Stimulated activated naive CD4-positive, alpha-beta T cell (primary cell): ENCODE data around the gene DDT.
"Not testable (repeated sequence)": the region's sequence is repeated elsewhere in the genome, so short reads cannot be mapped to it uniquely, and the experiment has no call there.

Experiments used
- DNase-seq, 6 experiments: peaks; one replicate each; lab custom pipeline; 2025; lab: John Stamatoyannopoulos, UW

DDT gene

DNA sequence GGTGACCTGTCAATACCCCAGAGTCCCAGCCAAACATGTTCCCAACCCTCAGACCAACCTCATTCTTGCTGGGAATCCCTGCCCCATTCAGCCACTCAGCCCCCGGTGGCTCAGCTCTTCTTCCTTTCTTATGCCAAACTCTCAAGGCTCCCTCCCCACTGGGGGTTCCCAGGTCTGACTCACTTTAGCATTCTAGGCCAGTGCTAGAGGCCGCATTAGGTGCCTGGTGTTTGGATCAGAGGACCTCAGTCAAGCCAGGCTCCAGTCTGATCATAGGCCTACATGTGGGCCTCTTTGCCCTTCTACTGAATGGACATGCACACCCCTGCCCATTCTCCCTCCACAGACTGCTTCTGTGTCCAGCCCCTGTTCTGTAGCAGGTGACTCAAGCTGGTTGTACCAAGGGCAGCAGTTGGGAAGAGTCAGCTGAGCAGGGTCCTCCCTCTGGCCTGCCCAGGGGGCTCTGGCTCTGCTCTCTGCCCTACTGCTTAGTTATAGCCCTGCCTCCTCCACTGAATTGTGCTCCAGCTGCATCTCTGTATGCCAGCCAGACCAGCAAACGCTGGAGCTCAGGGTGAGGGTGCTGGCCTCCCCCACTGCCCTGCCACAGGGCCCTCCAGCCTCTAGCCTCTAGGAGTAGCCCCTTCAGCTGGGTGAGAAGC, 15.5 kb upstream of the DDT start:
- DNase-seq = not testable (repeated sequence)

DNA sequence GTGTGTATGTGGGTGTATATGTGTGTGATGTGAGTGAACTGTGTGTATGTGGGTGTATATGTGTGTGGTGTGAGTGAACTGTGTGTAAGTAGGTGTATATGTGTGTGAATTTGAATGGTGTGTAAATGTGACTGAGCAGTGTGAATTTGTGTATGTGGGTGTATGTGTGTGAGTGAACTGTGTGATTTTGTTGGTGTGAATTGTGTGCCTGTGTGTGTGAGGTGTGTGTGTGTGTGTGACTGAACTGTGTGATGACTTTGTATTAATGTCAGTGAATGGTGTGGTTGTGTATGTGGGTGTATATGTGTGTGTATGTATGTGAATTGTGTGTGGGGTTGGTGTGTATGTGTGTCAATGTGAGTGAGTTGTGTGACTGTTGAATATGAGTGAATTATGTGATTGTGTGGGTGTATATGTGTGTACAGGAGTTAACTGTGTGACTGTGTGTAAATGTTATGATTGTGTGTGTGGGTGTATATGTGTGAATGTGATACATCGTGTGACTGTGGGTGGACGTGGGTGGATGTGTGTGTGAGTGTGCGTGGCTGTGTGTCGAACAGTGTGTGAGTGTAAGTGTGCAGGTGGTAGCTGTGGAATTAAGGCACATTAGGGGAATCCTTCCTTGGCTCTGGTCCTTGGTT, 12.4 kb upstream of the DDT start:
- DNase-seq = not testable (repeated sequence)

DNA sequence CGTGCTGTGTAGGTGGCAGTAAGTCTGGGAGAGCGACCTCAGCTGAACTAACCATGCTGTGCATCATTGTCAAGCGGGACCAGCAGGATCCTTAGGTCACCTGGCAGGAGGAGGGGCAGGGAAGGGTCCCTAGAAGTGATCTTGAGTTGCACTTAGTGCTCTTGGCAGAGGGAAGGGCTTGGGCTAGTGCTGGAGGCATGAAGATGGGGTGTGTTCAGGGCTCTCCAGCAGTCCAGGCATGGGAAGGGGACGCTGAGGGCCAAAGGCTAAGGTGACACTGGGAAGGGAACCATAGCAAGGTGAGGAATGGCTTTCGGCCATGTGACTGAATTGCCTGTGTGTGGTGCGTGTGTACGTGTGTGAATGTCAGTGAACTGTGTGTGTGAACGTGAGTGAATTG, 11.8 kb upstream of the DDT start:
- not testable (repeated sequence) for DNase-seq

DNA sequence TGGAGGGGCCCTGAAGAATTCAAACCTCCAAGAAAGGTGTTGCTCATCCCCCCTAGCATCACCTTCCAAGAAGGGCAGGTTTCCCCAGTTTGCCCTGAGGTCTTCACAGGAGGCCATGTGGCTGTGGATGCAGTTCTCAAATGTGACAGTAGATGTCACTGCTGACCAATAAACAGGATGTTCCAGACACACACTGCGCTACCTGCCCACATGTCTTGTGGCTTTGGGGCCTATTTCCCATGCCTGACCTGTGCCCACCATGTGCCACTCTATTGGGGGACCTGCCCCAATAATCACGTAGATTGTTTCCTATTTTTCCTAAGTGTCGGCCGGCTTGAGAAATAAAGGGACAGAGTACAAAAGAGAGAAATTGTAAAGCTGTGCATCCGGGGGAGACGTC, 10.2 kb upstream of the DDT start:
- peak in 4 of 6 experiments; percentile 7 to 73 (median 58) for DNase-seq

DNA sequence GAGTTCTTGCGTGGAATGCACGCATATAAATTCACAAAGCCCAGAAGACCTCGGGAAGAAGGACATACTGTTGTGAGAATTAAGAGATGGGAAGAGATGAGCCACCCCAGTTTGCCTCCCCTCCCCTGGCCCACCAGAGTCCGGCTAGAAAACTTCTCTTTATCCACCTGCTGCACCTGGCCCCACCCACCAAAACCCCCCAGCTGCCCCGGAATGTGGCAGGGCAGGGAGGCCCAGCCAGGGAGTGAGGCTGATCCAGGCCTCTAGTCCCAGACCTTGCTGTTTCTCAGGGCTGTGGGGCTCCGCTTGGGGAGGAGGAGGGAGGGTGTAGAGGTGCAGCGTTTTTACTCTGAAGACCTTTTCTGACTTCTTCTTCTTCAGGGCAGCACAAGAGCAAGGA, 6.3 kb upstream of the DDT start:
- not testable (repeated sequence) for DNase-seq

DNA sequence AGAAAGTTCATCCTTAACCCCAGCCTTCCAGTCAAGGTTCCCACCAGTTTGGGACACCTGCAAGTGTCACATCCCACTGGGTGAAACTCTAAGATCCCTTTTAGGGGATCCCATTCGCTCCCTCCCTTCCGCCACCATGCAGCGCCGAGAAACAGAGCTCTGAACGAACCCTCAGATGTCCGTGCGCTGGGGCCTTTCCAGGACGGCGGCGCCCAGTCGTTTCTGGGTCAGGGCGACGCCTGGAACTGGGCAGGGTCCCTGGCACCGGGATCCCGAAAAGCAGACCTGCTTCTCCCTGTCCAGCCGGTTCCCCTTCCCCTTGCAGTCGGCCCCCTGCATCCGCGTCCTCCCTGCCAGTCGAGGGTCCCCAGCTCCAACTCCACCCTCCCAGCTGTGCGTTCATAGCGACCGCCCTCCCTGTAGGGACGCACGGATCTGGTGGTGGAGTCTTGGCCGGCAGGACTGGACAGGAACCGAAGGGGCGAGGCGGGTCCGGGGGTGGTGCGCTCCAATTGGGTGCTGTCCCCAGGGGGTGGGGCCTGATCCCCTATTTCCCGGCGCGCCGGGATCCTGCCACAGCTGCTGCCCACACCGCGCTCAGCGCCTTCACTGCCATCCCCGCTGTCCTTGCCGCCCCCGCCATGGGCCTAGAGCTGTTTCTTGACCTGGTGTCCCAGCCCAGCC, 5.5 kb upstream of the DDT start, which contains the start of gene GSTT2:
GSTT2 (plus strand) TSS at position 578 of the 684 bp plus-strand sequence.
- DNase-seq = not testable (repeated sequence)

DNA sequence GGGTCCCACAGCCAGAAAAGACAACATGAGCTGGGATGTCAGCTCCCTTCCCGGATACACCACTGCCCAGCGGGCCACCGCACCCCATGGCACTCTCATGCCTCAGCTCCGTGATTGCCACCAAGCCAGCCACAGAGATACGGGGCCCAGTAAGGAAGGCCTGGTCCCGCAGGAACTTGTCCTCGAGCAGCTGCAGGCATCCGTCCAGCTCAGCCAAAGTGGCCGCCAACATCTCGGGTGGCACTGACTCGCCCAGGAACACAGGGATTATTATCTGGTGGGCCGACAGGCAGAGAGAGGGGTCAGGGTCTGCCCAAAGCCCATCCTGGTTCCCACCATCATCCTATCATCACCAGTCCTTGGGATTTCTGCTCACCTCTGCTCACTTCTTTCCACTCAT, 3.1 kb upstream of the DDT start:
- not testable (repeated sequence) for DNase-seq

DNA sequence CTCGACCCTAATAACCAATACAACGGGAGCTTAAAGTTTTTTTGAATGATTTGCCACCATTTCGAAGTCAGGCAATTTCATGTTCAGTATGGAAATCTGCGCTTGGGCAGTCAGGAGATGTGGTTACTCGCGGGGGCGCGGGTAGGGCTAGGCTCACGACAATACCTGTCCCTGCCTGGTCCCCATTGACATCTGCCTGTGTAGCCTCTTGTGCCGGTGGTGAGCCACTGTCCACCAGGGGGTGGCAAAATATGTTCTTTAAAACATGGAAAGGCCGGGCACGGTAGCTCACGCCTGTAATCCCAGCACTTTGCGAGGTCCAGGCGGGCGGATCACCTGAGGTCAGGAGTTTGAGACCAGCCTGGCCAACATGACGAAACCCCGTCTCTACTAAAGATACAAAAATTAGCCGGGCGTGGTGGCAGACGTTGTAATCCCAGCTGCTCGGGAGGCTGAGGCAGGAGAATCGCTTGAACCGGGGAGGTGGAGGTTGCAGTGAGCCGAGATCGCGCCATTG, 653 bp upstream of the DDT start:
- not testable (repeated sequence) for DNase-seq

DNA sequence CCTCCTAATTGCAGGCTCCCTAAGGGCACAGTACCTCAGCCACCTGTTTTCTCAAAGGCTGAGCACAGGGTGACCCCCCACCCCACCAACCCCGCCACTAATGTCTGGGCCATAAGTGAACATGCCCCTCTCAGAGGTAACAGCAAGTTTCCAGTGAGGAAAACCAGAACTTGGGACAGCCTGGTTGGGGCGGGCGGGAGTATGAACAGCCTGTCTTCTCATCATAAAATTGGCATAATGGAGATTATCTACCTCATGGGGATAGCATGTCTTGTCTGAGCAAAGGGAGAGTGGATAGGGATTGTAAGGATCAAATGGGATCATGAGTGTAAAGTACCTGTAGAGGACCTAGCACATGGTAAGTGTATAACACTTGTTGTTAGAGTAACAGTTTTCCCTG, 2.3 kb downstream of the DDT start:
- not testable (repeated sequence) for DNase-seq

DNA sequence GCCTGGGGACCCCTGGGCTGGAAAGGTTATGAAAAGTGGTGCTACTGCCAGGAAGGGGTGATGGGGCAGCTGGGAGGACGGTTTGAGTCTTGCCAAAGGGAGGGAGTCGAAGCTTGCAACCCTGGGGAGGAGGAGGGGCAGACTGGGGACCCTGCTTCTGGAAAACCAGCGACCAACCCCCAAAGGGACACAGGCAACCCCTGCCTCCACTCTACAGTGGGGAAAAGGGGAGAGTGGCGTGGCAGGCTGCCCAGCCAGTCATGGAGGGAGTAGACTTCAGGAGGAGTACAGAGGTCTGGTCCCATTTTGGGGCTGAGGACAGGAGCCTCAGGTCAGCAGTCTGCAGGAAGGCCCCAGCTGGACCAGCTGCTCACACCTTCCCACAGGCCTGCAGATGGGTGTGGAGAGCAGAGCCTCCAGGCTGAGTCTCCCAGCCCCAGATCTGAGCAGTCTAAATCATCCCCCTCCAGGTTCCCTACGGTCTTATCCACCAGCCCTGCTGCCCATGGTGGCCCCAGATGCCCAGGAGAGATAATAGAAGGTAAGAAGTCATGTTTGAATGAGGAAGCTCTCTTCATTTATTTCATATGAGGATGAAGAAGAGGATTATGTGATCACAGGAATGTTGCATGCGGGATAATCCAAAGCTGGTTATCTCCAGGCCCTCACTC, 3.3 kb downstream of the DDT start:
- no peak for DNase-seq

DNA sequence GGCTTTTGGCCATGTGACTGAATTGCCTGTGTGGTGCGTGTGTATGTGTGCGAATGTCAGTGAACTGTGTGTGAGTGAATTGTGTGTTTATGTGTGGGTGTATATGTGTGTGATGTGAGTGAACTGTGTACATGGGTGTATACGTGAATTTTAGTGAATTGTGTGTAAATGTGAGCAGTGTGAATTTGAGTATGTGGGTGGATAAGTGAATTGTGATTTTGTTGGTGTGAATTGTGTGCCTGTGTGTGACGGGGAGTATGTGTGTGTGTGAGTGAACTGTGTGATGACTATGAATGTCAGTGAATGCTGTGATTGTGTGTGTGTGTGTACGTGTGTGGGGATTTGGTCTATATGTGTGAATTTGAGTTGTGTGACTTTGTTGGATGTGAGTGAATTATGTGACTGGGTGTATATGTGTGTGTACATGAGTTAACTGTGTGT, 4.0 kb downstream of the DDT start:
- no peak for DNase-seq

DNA sequence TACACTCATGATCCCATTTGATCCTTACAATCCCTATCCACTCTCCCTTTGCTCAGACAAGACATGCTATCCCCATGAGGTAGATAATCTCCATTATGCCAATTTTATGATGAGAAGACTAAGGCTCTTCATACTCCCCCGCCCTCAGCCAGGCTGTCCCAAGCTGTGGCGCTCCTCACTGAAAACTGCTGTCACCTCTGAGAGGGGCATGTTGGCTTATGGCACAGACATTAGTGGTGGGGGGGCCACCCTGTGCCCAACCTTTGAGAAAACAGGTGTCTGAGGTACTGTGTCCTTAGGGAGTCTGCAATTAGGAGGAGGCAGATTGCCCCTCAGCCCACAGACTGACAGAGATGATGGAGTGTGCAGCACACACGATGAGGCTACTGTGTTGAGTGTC, 5.2 kb downstream of the DDT start:
- no peak for DNase-seq

DNA sequence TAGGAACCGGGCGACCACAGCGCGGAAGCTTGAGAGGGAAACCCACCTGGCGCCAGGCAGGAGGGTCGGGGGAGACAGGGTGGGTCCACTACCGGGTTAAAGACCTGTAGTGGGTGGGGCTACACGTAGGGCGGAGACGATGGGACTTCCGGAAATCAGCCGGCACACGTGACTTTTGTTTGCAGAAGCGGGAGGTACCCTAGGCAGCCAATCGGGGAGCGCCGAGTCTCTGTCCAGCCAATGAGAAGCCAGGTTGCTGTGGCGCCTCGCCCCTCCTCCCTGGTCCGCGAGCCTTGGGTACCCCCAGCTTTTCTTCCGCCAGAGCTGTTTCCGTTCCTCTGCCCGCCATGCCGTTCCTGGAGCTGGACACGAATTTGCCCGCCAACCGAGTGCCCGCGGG, 7.7 kb downstream of the DDT start, which contains the start of gene DDTL:
DDTL (plus strand) TSS at position 321 of the 400 bp plus-strand sequence; CDS start at position 348, 27 bp downstream.
- not testable (repeated sequence) for DNase-seq

DNA sequence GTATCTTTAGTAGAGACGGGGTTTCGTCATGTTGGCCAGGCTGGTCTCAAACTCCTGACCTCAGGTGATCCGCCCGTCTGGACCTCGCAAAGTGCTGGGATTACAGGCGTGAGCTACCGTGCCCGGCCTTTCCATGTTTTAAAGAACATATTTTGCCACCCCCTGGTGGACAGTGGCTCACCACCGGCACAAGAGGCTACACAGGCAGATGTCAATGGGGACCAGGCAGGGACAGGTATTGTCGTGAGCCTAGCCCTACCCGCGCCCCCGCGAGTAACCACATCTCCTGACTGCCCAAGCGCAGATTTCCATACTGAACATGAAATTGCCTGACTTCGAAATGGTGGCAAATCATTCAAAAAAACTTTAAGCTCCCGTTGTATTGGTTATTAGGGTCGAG, 8.1 kb downstream of the DDT start:
- not testable (repeated sequence) for DNase-seq

DNA sequence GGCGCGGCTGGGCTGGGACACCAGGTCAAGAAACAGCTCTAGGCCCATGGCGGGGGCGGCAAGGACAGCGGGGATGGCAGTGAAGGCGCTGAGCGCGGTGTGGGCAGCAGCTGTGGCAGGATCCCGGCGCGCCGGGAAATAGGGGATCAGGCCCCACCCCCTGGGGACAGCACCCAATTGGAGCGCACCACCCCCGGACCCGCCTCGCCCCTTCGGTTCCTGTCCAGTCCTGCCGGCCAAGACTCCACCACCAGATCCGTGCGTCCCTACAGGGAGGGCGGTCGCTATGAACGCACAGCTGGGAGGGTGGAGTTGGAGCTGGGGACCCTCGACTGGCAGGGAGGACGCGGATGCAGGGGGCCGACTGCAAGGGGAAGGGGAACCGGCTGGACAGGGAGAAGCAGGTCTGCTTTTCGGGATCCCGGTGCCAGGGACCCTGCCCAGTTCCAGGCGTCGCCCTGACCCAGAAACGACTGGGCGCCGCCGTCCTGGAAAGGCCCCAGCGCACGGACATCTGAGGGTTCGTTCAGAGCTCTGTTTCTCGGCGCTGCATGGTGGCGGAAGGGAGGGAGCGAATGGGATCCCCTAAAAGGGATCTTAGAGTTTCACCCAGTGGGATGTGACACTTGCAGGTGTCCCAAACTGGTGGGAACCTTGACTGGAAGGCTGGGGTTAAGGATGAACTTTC, 13.0 kb downstream of the DDT start, which contains the start of gene GSTT2B:
GSTT2B (minus strand) TSS at position 112 of the 688 bp plus-strand sequence; CDS start at position 48, 64 bp downstream.
- DNase-seq = not testable (repeated sequence)

DNA sequence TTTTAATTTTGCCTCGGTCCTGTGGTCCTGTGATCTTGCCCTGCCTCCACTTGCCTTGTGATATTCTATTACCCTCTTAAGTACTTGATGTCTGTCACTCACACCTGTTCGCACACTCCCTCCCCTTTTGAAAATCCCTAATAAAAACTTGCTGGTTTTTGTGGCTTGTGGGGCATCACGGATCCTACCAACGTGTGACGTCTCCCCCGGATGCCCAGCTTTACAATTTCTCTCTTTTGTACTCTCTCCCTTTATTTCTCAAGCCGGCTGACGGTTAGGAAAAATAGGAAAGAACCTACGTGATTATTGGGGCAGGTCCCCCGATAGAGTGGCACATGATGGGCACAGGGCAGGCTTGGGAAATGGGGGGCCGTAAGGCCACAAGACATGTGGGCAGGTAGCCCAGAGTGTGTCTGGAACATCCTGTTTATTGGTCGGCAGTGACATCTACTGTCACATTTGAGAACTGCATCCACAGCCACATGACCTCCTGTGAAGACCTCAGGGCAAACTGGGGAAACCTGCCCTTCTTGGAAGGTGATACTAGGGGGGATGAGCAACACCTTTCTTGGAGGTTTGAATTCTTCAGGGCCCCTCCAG, 17.8 kb downstream of the DDT start:
- DNase-seq = peak; percentile 51 to 82 (median 69)

DNA sequence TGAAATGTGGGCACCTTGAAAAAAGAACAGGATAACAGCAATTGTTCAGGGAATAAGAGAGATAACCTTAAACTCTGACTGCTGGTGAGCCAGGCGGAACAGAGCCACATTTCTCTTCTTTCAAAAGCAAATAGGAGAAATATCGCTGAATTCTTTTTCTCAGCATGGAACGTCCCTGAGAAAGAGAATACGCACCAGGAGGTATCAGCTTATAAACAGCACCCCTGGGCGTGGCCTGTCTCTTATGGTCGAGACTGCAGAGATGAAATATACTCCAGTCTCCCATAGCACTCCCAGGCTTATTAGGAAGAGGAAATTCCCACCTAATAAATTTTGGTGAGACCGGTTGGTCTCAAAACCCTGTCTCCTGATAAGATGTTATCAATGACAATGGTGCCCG, 18.4 kb downstream of the DDT start:
- DNase-seq = not testable (repeated sequence)

DNA sequence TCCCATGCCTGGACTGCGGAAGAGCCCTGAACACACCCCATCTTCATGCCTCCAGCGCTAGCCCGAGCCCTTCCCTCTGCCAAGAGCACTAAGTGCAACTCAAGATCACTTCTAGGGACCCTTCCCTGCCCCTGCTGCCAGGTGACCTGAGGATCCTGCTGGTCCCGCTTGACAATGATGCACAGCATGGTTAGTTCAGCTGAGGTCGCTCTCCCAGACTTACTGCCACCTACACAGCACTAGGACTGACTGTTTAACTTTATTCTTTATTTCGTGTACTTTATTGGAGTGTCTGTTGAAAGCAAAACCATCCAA, 19.3 kb downstream of the DDT start:
- not testable (repeated sequence) for DNase-seq

DNA sequence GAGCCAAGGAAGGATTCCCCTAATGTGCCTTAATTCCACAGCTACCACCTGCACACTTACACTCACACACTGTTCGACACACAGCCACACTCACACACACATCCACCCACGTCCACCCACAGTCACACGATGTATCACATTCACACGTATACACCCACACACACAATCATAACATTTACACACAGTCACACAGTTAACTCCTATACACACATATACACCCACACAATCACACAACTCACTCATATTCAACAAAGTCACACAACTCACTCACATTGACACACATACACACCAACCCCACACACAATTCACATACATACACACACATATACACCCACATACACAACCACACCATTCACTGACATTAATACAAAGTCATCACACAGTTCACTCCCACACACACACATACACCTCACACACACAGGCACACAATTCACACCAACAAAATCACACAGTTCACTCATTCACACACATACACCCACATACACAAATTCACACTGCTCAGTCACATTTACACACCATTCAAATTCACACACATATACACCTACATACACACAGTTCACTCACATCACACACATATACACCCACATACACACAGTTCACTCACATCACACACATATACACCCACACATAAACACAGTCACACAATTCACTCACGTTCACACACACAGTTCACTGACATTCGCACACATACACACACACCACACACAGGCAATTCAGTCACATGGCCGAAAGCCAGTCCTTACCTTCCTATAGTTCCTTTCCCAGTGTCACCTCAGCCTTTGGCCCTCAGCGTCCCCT, 19.8 kb downstream of the DDT start:
- not testable (repeated sequence) for DNase-seq

DNA sequence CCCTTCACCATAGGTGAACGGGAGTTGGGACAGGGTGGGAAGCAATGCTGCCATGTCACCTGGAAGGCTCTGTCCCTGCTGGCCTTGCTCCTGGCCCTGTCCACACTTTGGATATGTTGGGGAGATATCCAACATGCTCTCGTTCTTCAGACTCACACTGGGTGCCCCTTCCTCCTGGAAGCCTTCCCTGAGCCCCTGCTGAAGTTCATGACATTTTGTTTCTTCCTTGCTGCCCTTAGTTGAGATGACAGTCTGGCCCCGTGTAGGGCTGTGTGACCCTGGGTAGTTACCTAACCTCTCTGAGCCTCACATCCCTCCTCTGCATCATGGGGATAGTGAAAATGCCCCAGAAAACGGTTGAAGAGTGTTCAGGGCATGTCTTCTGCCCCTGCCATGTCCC, 20.8 kb downstream of the DDT start:
- not testable (repeated sequence) for DNase-seq
